ENCODE data around the gene RIPK3.
A peak's percentile ranks its signal among the peaks of the same experiment; 100 is the strongest.

RIPK3 gene

GRCh38 chr14:24296341-24297157 is 43.2 kb downstream of the RIPK3 start:
- no peak overlapping the region for H3K4me3 ChIP-seq (ENCODE audit: low read depth, low read length)
- TF ChIP-seq, protein P1, sequence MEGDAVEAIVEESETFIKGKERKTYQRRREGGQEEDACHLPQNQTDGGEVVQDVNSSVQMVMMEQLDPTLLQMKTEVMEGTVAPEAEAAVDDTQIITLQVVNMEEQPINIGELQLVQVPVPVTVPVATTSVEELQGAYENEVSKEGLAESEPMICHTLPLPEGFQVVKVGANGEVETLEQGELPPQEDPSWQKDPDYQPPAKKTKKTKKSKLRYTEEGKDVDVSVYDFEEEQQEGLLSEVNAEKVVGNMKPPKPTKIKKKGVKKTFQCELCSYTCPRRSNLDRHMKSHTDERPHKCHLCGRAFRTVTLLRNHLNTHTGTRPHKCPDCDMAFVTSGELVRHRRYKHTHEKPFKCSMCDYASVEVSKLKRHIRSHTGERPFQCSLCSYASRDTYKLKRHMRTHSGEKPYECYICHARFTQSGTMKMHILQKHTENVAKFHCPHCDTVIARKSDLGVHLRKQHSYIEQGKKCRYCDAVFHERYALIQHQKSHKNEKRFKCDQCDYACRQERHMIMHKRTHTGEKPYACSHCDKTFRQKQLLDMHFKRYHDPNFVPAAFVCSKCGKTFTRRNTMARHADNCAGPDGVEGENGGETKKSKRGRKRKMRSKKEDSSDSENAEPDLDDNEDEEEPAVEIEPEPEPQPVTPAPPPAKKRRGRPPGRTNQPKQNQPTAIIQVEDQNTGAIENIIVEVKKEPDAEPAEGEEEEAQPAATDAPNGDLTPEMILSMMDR (IDR thresholded peaks at IDR 0.05; ENCODE audit: low read depth, low read length): peak; percentile 51

DNA sequence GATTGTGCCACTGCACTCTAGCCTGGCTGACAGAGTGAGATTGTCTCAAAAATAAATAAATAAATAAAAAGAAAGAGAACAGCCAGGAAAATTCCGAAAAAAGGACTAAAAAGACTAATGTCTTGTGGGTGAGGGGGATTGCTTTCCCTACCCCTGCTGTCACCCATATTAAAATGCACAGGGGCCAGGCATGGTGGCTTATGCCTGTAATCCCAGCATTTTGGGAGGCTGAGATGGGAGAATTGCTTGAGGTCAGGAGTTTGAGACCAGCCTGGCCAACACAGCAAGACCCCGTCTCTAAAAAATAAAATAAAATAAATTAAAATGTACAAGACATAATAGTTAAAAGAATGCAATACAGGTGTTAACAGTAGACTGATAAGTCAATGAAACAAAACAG is 46.3 kb downstream of the RIPK3 start:
- H3K4me3 ChIP-seq (ENCODE audit: low read depth, low read length): no peak overlapping the region
- TF ChIP-seq, protein P1 (IDR thresholded peaks at IDR 0.05; ENCODE audit: low read depth, low read length): no peak

- TF ChIP-seq, protein P1 (IDR thresholded peaks at IDR 0.05; ENCODE audit: low read depth, low read length): no peak
- no peak overlapping the region for H3K4me3 ChIP-seq (ENCODE audit: low read depth, low read length)
Measured at GRCh38 chr14:24292118-24292807, 47.5 kb downstream of the RIPK3 start.

DNA sequence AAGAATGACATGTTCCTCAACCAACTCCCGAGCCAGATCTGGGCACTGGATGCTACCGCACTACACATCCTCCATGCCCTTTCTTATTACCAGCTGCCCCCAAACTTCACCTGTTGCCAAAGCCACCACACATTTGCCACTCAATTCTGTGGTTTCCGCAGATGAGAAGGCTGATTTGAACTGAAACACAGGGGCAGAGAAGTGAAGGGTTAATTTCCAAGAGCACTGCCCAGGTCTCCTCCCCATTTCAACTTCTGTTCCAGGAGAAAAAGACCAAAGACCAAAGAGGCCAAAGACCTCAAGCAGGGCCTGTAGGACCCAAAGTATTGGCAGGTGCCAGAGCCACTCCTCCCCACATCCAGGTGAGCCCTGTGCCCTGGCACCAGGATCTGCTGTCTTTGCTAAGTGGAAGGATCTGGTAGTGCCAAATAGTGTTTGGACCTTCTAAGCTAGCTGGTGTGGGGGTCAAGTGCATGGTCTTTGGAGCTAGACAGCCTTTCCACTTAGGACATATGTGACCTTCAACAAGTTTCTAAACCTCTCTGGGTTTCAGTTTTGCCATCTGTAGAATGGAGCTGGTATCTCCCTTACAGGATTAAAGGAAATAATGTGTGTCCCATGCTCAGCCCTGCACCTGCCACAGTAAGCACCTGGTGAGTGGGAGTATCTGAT is 48.2 kb downstream of the RIPK3 start:
- no peak overlapping the region for H3K4me3 ChIP-seq (ENCODE audit: low read depth, low read length)
- TF ChIP-seq, protein P1 (IDR thresholded peaks at IDR 0.05; ENCODE audit: low read depth, low read length): no peak

DNA sequence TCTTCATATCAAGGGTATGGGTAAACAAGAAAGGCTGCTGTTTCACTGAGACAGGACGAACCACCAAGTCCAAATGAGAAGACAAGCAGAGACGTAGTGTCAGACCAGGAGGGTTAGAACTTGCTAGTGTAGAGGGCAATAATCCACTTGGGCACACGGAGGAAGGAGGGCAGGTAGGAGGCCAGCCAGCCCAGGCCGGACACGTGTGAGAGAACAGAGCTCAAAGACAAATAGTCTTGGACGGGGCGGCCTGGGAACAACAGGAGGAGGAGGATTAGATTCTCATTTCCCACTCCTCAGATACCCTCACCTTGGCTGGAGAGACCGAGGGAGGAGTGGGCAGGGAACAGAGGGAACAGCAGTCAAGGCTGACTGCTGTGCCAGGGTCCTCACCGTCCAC is 49.0 kb downstream of the RIPK3 start:
- no peak overlapping the region for H3K4me3 ChIP-seq (ENCODE audit: low read depth, low read length)
- TF ChIP-seq, protein P1 (IDR thresholded peaks at IDR 0.05; ENCODE audit: low read depth, low read length): no peak

- TF ChIP-seq, protein P1 (IDR thresholded peaks at IDR 0.05; ENCODE audit: low read depth, low read length): no peak
- no peak overlapping the region for H3K4me3 ChIP-seq (ENCODE audit: low read depth, low read length)
Measured at GRCh38 chr14:24289649-24290280, 50.0 kb downstream of the RIPK3 start.
